ENCODE results near the gene MARCHF7.
"Not testable (repeated sequence)": the region's sequence is repeated elsewhere in the genome, so short reads cannot be mapped to it uniquely, and the experiment has no call there.

Gene MARCHF7, protein sequence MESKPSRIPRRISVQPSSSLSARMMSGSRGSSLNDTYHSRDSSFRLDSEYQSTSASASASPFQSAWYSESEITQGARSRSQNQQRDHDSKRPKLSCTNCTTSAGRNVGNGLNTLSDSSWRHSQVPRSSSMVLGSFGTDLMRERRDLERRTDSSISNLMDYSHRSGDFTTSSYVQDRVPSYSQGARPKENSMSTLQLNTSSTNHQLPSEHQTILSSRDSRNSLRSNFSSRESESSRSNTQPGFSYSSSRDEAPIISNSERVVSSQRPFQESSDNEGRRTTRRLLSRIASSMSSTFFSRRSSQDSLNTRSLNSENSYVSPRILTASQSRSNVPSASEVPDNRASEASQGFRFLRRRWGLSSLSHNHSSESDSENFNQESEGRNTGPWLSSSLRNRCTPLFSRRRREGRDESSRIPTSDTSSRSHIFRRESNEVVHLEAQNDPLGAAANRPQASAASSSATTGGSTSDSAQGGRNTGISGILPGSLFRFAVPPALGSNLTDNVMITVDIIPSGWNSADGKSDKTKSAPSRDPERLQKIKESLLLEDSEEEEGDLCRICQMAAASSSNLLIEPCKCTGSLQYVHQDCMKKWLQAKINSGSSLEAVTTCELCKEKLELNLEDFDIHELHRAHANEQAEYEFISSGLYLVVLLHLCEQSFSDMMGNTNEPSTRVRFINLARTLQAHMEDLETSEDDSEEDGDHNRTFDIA

DNA sequence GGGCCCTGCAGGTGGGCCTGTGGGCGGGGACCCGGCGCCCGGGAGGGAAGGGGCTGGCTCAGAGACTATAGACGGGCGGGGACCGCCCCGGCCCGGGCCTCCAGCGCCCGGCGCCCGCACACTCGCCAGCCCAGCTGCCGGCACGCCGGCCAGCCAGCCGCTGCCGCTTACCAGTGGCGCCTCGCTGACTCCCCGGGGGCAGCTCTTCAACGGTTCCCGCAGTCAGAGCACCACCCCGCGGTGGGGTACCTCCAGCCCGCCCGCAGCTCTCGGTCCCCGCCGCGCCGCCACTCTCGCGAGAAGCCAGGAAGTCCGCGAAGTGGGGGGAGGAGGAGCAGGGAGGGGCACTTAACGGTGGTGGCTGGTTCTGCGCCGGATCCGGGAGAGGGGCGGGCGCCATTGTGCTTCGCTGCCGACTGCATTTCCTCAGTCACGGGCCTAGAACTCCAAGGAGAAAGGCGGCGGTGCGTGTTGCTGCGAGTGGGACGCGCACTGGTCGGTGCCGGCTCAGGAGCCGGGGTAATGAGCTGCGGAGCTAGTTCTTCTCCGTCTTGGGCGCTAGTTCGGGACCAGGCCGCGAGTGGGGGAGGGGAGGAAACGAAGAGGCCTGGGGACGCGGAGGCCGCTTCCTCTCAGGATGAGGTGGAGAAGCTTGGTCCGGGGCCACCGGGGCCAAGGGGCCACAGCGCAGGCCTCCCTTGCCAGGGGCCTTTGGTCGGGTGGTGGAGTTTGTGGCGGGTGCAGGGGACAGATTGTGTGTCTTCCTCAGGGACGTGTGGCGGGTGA lies at the start of gene MARCHF7:
MARCHF7 (plus strand) TSS at position 364 of the 786 bp plus-strand sequence. CDS start 16,517 bp downstream, outside the sequence.
- peak; percentile 83 for DNase-seq

DNA sequence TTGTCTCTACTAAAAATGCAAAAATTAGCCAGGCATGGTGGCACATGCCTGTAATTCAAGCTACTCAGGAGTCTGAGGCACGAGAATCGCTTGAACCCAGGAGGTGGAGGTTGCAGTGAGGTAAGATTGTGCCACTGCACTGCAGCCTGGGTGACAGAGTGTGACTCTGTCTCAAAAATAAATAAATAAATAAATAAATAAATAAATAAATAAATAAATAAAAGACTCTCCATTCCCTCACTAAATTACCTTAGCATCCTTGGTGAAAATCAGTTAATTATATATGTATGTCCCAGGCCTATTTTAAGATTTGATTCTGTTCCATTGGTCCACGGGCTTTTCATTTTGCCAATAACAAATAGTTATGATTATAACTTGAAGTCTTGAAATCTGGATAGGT lies 44.9 kb upstream of the MARCHF7 start:
- not testable (repeated sequence) for DNase-seq

DNA sequence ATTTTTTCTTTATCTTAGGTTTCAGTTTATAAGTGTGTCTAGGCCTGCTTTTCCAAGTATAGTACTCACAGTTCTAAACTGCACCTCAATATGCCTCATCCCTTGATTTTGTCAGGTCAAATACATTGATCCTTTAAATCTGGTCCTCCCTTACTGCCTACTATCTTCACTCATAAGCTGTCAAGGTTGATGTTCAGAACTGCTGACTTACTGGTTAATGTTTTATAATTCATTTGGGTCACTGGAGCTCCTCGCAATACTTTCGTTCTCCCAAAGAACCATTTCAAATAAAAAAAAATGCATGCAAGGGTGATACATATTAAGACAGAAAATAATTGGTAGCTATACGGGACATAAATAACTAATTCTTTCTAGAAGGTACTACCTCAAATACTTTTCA lies 41.3 kb upstream of the MARCHF7 start:
- DNase-seq, result no peak

DNA sequence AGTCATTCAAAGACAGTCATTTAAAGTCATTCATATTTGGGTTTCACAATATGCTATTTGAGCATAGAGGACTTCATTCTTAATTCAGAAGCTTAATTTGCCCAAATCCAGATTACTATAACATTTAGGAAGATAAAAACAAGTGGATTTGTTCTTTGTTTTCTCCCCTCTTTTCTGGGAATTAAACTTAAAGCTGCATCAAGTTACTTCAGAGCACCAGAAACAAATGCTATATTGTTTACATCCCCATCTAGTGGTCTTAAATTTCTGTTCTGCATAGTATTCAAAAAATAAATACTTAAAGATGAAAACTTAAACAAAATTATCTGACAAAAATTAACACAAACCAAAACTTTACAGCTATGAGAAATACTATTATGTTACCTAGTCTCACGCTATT lies 34.7 kb upstream of the MARCHF7 start:
- no peak for DNase-seq

- no peak for DNase-seq
These were observed 31.6 kb upstream of the MARCHF7 start for GRCh38 chr2:159680692-159681091.

DNA sequence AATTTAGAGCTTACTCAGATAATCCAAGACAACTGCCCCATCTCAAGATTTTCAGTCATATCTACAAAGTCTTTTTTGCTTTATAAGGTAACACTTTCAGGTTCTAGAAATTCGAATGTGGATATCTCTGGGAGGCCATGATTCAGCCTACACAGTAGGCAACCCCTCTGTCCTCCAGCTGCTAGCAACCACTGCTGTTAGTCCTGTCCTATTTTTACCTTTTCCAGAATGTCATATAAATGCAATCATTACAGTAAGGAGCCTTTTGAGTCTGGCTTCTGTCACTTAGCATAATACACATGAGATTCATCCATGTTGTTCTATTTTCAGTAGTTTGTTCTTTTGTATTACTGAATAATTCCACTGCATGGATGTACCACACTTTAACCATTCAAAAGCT lies 28.5 kb upstream of the MARCHF7 start:
- DNase-seq, result no peak

DNA sequence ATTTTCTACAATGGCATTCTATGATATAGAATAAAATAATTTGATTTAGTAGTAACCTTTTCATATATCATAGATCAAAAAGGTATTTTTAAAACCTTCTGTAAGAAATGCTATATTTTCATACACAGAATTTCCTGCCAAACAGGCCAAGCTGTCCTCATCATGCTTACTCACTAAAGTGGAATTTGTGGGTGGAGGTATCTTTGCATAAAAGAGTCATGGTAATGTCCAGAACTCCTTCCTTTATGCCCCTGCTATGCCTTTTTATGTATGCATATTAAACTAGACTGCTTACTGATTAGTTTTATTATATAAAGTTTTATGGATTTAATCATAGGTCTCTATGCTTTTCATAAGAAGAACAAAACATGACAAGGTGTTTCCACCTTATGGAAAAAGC lies 27.5 kb upstream of the MARCHF7 start:
- DNase-seq, result no peak

DNA sequence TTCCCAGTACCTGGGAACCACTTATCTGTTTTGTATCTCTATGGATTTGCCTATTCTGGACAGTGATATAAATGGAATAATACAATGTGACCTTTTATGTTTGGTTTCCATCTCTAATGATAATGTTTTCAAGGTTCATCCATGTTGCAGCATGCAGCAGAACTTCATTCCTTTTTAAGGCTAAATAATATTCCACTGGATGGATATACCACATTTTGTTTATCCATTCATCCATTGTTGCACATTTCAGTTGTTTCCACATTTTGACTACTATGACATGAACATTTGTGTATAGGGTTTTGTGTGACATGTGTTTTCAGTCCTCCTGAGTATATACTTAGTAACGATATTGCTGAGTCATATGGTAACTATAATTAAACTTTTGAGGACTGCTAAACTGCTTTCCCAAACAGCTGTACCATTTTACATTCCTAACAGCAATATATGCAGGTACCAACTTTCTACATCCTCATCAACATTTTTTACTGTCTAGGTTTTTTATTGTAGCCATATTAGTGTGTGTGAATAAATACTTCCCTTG lies 17.7 kb upstream of the MARCHF7 start:
- no peak for DNase-seq

- DNase-seq, result no peak
These were observed 16.4 kb upstream of the MARCHF7 start for GRCh38 chr2:159695795-159696448.

DNA sequence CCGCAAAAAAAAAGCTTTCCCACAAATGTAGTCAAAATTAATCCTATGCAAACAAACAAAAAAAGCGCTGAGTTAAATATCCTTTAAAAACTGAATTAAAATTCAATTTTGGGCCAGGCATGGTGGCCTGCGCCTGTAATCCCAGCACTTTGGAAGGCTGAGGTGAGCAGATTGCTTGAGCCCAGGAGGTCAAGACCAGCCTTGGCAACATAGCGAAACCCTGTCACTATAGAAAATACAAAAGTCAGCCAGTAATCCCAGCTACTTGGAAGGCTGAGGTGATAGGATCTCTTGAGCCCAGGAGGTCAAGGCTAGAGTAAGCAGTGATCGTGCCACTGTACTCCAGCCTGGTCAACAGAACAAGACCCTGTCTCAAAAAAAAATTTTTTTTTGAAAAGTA lies 8.8 kb upstream of the MARCHF7 start:
- DNase-seq, result no peak

DNA sequence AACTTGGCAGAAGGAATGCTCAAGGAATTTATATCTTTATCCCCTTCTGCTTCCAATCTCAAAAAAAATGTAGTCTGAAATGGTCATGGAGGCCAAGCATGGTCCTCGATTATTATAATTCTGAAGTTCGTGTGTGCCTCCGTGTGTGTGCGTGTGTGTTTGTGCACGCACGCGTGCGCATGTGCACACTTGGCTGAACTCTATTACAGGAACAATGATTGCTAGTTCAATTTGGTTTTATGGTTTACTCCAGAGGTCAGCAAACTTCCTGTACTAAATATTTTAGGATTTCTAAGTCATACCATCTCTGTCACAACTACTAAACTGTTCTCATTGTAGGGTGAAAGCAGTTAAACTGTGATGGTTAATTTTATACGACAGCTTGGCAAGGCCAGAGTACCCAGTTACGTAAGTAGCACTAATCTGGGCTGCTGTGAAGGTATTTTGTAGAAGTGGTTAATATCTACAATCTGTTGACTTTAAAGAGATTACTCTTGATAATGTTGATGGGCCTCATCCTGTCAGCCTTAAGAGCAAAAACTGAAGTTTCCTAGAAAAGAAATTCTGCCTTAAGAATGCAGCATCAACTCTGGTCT lies 5.8 kb upstream of the MARCHF7 start:
- no peak for DNase-seq

DNA sequence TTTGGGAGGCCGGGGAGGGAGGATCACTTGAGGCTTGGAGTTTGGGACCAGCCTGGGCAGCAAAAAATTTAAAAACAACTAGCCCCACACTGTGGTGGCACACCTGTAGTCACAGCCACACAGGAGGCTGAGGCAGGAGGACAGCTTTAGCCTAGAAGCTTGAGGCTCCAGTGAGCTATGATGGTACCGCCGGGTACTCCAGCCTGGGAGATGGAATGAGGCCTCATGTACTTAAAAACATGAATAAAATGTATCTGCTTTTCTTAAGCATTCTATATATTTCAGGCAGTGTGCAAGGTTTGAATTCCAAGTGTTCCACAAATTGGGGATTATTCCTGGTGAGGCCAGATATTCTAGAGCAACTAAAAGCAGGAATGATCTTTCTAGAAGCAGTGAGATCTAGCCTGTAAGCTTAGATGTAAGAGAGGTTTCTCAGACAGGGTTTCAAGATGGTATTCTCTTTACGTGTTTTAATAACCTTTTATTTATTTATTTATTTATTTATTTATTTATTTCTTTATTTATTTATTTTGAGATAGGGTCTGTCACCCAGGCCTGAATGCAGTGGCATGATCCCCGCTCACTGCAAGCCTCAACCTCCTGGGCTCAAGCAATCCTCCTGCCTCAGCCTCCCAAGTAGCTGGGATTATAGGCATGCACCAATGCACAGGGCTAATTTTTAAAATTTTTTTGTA lies 4.1 kb upstream of the MARCHF7 start:
- no peak for DNase-seq

- no peak for DNase-seq
These were observed 1.6 kb upstream of the MARCHF7 start for GRCh38 chr2:159710601-159711180.

- DNase-seq, result no peak
These were observed 654 bp upstream of the MARCHF7 start for GRCh38 chr2:159711562-159712142.

DNA sequence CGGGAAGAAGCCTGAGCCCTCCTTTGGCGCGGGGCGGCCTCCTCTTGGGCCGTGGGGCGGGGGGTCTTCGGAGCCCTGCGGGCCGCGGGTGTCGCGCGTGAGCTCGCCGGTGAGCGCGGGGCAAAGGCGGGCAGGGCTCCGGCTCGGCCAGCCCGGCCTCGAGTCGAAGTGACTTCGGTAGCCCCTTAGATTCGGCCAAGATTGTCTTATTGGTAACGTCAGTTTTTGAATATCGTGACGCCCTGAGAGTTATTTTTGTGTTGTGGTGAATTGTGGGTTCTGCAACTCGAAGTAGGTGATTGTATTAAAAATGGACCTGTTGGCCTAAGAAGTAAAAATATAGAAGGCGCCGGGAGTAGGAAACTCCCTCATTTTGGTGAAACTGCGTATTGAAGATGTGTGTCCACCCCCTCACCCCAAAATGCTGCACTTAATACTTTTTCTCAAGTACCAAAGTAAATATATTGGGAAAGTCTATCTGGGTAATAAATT lies 669 bp downstream of the MARCHF7 start:
- DNase-seq, result no peak

- peak; percentile 13 for DNase-seq
These were observed 1.4 kb downstream of the MARCHF7 start for GRCh38 chr2:159713631-159714246.

DNA sequence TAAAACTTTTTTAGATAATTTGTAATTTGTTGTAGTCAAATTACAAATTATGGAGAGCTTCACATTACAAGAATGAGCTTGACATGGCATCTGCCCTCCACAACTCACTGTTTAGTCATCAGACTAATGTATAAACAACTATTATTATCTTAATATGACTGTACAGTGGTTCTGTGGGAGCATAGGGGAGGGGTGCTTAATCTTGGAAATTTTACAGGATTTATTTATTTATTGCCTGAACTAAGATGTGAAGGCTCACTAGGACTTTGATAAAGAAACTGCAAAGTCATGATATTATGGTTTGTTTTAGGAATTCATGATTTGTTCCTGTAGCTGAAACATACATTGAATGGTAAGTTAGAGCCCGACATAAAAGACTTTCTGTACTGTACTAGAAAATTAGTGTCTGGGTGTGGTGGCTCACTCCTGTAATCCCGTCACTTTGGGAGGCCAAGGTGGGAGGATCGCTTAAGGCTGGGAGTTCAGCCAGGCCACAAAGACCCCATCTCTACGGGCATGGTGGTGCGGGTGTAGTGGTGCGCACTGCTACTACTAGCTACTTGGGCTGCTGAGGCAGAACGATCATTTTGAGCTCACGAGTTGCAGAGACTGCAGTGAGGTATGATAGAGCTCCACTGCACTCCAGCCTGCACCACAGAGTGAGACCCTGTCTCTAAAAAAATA lies 2.1 kb downstream of the MARCHF7 start:
- DNase-seq, result no peak

DNA sequence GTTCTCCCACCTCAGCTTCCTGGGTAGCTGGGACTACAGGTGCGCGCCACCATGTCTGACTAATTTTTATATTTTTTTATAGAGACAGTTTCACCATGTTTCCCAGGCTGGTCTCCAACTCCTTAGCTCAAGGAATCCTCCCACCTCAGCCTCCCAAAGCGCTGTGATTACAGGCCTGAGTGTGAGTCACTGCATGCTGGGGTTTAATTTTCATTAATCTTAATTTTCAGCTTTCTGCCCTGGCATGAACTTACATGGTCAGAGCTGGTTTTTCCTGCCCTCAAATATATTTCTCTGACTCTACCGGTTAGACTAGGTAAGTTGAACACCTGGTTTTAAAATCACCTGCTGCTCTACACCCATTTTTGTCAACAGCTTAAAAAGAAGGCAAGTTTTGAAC lies 3.1 kb downstream of the MARCHF7 start:
- DNase-seq, result no peak

DNA sequence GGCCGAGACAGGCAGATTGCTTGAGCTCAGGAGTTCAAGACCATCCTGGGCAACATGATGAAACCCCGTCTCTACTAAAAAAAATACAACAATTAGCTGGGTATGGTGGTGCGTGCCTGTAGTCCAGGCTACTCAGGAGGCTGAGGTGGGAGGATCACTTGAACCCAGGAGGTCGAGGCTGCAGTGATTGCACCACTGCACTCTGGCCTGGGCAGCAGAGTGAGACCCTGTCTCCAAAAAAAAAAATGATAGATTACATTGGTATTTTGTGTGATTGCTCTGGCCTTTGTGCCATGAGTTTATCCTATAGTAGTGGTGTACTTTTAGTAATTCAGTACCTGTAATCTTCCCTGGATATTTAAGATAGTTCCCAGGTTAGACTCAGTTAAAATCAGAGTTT lies 4.1 kb downstream of the MARCHF7 start:
- not testable (repeated sequence) for DNase-seq

- no peak for DNase-seq
These were observed 4.6 kb downstream of the MARCHF7 start for GRCh38 chr2:159716857-159717256.
